Fibroblast of villous mesenchyme (primary cell): Measurements from ENCODE around the gene RIMBP2. TPM values are rescaled to one million over a fixed set of nuclear protein-coding genes. Genes with fewer than 3 reads are reported as not detected.

ENCODE experiments used
- DNase-seq: peaks from one replicate; pipeline ENCODE4 v3.0.0-alpha.2; 2010; ENCODE audit warnings: low read depth
- H3K4me3 ChIP-seq: 2 replicates; pipeline ENCODE4 v1.5.1; 2011; ENCODE audit warnings: low read depth, mild to moderate bottlenecking, low read length
- total RNA-seq: library from RNA; depleted of rRNA; stranded (reverse); fragments of >200 nt; gene quantifications from 2 replicates; pipeline ENCODE4 v1.2.3, GENCODE V29; 2012
- TF ChIP-seq, protein P1 (sequence below): IDR thresholded peaks from 2 replicates; pipeline ENCODE4 v1.5.1; 2012; ENCODE audit warnings: low read depth, mild to moderate bottlenecking, low read length; ENCODE audit not compliant: insufficient read depth

The RIMBP2 gene
- total RNA-seq, 1 donor, result not detected

DNA sequence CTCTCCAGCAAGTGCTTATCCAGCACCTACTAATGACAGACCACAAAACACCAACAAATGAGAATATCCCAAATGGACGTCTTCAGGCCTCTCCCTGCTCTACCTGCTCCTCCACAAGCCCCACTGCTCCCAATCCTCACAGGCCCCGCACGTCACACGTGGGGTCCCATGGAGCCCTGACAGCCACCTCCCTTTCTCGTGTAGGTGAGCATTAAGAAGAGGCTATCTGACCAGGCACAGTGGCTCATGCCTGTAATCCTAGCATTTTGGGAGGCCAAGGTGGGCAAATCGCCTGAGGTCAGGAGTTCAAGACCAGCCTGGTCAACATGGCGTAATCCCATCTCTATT lies 5.4 kb downstream of the RIMBP2 start:
- DNase-seq, result no peak
- H3K4me3 ChIP-seq, result no peak overlapping the region
- TF ChIP-seq, protein P1, sequence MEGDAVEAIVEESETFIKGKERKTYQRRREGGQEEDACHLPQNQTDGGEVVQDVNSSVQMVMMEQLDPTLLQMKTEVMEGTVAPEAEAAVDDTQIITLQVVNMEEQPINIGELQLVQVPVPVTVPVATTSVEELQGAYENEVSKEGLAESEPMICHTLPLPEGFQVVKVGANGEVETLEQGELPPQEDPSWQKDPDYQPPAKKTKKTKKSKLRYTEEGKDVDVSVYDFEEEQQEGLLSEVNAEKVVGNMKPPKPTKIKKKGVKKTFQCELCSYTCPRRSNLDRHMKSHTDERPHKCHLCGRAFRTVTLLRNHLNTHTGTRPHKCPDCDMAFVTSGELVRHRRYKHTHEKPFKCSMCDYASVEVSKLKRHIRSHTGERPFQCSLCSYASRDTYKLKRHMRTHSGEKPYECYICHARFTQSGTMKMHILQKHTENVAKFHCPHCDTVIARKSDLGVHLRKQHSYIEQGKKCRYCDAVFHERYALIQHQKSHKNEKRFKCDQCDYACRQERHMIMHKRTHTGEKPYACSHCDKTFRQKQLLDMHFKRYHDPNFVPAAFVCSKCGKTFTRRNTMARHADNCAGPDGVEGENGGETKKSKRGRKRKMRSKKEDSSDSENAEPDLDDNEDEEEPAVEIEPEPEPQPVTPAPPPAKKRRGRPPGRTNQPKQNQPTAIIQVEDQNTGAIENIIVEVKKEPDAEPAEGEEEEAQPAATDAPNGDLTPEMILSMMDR, result no peak

DNA sequence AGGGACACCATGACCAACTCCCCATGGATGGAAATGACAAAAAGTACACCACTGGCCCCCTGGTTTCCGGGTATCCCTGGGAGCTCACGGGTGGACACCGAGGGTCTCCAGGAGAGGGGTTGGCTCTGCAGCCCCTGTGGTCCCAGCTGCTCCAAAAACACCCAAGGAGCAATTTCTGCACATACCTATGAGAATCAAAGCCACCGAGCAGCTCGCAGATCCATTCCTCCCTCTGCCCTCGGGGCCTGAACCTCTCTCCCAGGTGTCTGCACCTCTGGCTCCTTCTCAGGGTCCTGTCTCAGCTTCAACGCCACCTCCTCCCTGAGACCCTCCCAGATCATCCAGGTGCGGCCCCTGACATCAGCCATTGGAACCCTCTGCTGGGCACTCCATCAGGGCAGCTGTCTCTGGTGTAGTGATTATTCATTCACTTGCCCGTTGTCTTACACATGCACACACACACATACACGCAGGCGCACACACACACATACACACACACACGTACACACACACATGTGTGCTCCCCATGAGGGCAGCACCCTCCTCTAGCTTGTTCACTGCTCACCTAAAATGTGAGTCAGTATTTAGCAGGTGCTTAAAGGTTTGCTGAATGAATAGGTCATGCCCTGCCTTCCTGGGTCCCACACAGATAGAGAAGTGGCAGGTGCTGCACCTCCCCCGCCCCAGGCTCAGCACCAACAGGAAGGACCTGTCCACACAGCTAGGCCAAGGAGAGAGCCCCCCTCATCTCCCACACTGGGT lies 5.9 kb downstream of the RIMBP2 start:
- no peak for DNase-seq
- TF ChIP-seq, protein P1, result no peak
- H3K4me3 ChIP-seq, result no peak overlapping the region

DNA sequence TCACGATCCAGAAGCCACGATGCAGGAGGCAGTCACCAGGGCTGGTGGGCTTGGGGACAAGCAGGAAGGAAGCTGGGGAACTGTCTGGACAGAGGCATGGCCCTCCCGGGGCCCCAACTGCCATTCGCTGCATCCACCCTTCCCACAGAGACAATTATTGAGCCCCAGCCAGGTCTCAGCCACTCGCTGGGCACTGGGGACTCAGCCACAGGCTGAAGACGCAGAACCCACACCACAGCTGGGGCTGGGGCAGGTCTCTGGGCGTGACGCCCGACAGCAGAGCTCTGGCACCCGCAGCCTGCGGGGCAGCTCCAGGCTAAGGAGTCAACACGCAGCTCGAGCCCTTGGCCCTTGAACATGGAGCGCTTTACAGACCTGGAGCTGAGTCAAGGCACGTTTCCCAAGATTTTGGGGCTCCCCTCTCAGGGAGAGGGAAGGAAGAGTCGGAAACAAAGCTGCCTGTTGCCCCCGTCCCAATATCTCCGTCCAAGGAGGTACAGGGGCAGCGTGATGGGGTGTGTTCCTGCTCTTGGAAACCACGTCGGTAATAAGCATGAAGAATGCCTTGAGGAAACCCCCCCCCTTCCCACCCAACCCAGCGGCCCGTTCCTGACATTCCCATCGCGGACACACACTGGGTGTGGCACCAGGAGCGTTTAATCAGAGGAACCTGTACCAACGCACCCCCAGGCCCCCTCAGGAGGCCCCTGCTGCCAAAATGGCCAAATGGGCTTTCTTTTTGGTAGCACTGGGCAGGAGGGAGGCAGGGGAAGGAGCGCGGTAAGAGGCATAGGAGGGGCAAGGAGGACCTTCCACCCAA lies 6.7 kb downstream of the RIMBP2 start:
- no peak for DNase-seq
- no peak overlapping the region for H3K4me3 ChIP-seq
- TF ChIP-seq, protein P1, result no peak

DNA sequence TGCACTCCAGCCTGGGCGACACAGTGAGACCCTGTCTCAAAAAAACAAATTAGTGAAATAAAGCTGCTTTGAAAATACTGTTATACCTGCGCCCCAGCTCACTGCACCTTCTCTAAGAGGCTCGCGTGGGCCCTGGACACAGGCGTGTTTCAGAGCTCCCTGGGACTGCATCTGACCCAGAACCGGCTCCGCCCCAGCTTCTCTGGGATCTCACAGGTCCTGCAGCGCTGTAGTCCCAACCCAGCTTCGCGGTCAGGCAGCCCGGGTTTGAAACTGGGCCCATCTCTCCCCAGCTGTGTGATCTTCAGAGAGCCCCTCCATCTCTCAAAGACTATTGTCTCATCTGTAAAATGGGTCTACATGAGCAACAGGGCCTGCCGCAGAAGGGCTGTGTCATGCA lies 7.5 kb downstream of the RIMBP2 start:
- TF ChIP-seq, protein P1, result no peak
- DNase-seq, result no peak
- H3K4me3 ChIP-seq, result no peak overlapping the region

DNA sequence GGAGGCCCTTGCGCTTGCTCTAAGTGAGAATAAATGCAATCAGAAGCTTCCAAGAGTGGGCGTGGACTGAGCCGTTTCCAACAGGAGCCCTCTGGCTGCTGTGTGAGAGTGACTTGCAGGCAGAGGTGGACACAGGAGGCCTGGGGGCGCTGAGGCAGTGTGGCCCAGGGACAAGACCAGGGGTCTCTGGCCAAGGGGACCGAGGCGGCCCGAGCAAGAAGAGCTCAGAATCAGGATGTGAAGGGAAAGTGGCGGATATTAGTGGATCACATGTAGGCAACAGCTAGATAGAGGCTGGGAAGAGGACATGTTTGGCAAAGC lies 8.6 kb downstream of the RIMBP2 start:
- DNase-seq, result no peak
- no peak overlapping the region for H3K4me3 ChIP-seq
- TF ChIP-seq, protein P1, result no peak

DNA sequence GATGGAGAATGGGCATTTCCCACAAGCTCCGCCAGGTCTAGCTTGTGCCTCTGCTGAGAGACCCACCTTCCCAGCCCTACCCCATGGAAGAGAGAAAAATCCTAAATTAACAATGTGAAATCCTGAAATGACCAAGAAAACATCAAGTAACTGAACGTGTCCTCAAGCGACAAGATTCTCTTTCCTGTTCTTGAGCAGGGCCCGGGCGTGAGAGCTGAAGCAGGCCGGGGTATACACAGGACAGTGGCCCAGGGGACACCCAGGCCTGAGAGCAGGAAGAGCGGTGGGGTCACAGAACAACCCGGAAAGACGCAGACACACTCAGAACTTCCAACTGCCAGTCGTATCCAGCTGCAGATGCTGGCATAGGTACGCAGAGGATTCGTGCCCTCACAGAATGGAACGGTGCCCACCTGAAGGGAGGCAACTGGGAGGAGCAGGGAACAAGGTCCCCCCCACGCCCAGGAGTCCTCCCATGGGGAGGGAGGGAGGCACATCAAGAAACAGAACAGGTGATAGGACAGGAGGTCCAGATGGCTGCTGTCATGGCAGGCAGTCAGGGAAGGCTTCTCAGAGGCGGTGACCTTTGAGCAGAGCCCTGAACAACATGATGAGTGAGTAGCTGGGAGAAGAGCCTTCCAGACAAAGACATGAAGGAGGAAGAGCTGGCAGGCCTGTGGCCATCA lies 9.1 kb downstream of the RIMBP2 start:
- TF ChIP-seq, protein P1, result no peak
- H3K4me3 ChIP-seq, result no peak overlapping the region
- no peak for DNase-seq
